ENCODE data around the gene ZNF215. TPM values are rescaled to one million over a fixed set of nuclear protein-coding genes. Genes with fewer than 3 reads are reported as not detected.

Gene ZNF215
- total RNA-seq, 6 experiments from 2014 or later, result 4.7 to 6.5 (median 5.6) TPM

GRCh38 chr11:6889835-6890234, 36.4 kb upstream of the ZNF215 start:
- H3K27ac Mint-ChIP-seq, result no peak overlapping the region
- TF ChIP-seq CTCF (IDR thresholded peaks at IDR 0.05), result no peak
- DNase-seq, result no peak
- H3K36me3 Mint-ChIP-seq (ENCODE audit: low read depth), result no peaks in the 10 kb centered on the region
- no peaks in the 10 kb centered on the region; the same call in 1 of the 2 replicates for H3K27me3 Mint-ChIP-seq (ENCODE audit: insufficient read depth)
- no peak overlapping the region for H3K4me3 Mint-ChIP-seq
- H3K4me1 Mint-ChIP-seq (ENCODE audit: low read depth), result no peaks in the 10 kb centered on the region
- no peaks in the 10 kb centered on the region for H3K9me3 Mint-ChIP-seq

- Mint-ChIP-seq H3K27ac (no peak within 1 kb of the TSS), H3K9me3 (no peaks in the 10 kb centered on the region), H3K4me1 (ENCODE audit: low read depth) (no peaks in the 10 kb centered on the region), H3K4me3 (no peak within 1 kb of the TSS), H3K27me3 (ENCODE audit: insufficient read depth) (no peaks in the 10 kb centered on the region; the same call in 1 of the 2 replicates), H3K36me3 (ENCODE audit: low read depth) (no peaks in the 10 kb centered on the region)
- no peak for TF ChIP-seq CTCF (IDR thresholded peaks at IDR 0.05)
- no peak for DNase-seq
Measured at GRCh38 chr11:6892400-6892799, 33.8 kb upstream of the ZNF215 start, which contains the start of gene OR2D2. Gene OR2D2 (minus strand): TSS chr11:6892500. CDS start chr11:6892500, 0 bp downstream.

GRCh38 chr11:6894097-6894496, 32.1 kb upstream of the ZNF215 start:
- no peak for TF ChIP-seq CTCF (IDR thresholded peaks at IDR 0.05)
- Mint-ChIP-seq H3K27me3 (ENCODE audit: insufficient read depth) (no peaks in the 10 kb centered on the region; the same call in 1 of the 2 replicates), H3K36me3 (ENCODE audit: low read depth) (no peaks in the 10 kb centered on the region), H3K27ac (no peak overlapping the region), H3K4me1 (ENCODE audit: low read depth) (no peaks in the 10 kb centered on the region), H3K9me3 (no peaks in the 10 kb centered on the region), H3K4me3 (no peak overlapping the region)
- DNase-seq, result no peak

GRCh38 chr11:6895010-6895409, 31.2 kb upstream of the ZNF215 start:
- no peak for DNase-seq
- Mint-ChIP-seq H3K27me3 (ENCODE audit: insufficient read depth) (no peaks in the 10 kb centered on the region; the same call in 1 of the 2 replicates), H3K4me1 (ENCODE audit: low read depth) (no peaks in the 10 kb centered on the region), H3K27ac (no peak overlapping the region), H3K36me3 (ENCODE audit: low read depth) (no peaks in the 10 kb centered on the region), H3K4me3 (no peak overlapping the region), H3K9me3 (no peaks in the 10 kb centered on the region)
- TF ChIP-seq CTCF (IDR thresholded peaks at IDR 0.05), result no peak

GRCh38 chr11:6898911-6899310, 27.3 kb upstream of the ZNF215 start:
- no peak overlapping the region for H3K27ac Mint-ChIP-seq
- no peak overlapping the region for H3K4me3 Mint-ChIP-seq
- H3K4me1 Mint-ChIP-seq (ENCODE audit: low read depth), result no peaks in the 10 kb centered on the region
- H3K9me3 Mint-ChIP-seq, result no peaks in the 10 kb centered on the region
- TF ChIP-seq CTCF (IDR thresholded peaks at IDR 0.05), result no peak
- DNase-seq, result no peak
- no peaks in the 10 kb centered on the region for H3K27me3 Mint-ChIP-seq (ENCODE audit: insufficient read depth)
- no peaks in the 10 kb centered on the region for H3K36me3 Mint-ChIP-seq (ENCODE audit: low read depth)
